Activated CD4-positive, alpha-beta T cell treated with anti-CD3 and anti-CD28 coated beads for 48 hours (primary cell): ENCODE measurements around the gene RPA1.
"Not testable (repeated sequence)": the region's sequence is repeated elsewhere in the genome, so short reads cannot be mapped to it uniquely, and the experiment has no call there.

Experiments
- DNase-seq: peaks from one replicate; pipeline ENCODE4 v3.0.0-alpha.2; 2020

RPA1 gene

GRCh38 chr17:1829592-1830257, at the start of gene RPA1, which contains the start of gene SMYD4:
RPA1 (plus strand) TSS chr17:1830005; CDS start chr17:1830094, 89 bp downstream.
SMYD4 (minus strand) TSS chr17:1829902; CDS start chr17:1827994, 1,908 bp downstream.
- peak; percentile 90 for DNase-seq

DNA sequence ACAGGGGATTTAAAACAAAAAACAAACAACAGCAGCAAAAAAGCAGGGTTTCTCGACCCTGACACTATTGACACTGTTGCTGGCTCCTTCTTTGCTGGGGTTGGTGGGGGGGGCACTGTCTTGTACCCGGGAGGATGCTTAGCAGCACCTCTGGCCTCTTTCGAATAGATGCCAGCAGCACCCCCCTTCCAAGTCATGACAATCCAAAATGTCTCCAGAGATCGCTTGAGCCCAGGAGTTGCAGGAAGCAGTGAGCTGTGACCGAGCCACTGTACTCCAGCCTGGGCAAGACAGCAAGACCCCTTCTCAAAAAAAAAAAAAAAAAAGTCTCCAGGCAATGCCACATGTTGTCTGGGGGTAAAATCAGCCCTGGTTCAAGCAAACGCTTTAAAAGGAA, 47.6 kb upstream of the RPA1 start:
- no peak for DNase-seq

- no peak for DNase-seq
These were observed 46.5 kb upstream of the RPA1 start for GRCh38 chr17:1783271-1783670.

GRCh38 chr17:1783834-1784611, 45.8 kb upstream of the RPA1 start:
- DNase-seq: no peak

- no peak for DNase-seq
These were observed 43.9 kb upstream of the RPA1 start for GRCh38 chr17:1785930-1786329.

DNA sequence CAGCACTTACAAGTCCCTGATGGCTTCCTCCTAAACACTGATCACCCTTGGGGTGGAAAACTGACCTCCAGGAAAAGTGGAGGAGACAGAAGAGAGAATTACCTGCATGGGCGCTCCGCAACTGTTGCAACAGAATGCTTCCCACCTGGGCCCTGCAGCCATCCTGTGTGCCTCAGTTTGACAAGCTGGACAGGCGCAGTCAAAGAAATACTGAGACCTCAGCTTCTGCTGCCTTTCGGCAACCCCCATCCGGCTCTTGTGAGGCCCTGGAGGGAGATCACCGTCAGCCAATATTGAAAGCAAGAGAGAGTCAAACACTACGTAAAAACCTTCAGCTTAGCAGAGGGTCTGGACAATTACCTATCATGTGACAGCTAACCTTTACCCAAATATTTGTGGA, 43.1 kb upstream of the RPA1 start:
- no peak for DNase-seq

- DNase-seq: no peak
These were observed 42.4 kb upstream of the RPA1 start for GRCh38 chr17:1787301-1787902.

DNA sequence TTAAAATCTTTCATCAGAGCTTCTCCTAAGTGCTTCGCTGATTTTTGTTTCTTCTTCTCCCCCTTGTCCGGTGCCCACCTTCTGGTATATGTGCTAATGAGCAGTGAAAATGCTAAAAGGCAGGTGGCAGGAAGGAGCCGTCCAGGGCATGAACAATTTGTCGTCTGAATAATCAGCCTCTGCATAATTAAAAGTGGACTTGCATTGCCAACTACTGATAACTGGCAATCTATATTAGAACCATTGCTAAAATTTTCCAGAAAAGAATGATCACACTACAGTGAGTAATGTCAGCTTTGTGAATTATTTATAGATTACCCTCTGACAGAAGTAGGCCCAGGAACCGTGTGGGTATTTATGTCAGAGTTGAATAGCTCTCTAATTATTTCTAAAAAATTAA, 39.9 kb upstream of the RPA1 start:
- DNase-seq: no peak

GRCh38 chr17:1792495-1793446, 37.0 kb upstream of the RPA1 start:
- no peak for DNase-seq

DNA sequence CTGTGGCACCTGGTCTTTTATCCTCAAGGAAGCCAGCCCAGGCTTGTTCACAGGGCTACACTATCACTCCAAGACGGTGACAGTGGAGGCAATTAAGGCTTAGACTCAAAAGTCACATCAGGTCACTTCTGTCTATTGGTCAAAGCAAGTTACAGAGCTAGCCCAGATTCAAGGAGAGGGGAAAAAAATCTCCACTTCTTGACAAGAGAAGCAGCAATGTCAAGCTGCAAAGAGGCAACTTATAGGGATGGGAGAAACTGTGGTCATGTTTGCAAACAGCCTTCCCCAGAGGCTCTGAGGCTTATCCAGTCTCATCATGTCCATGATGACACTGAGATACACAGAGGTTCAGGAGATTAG, 36.4 kb upstream of the RPA1 start:
- DNase-seq: no peak

DNA sequence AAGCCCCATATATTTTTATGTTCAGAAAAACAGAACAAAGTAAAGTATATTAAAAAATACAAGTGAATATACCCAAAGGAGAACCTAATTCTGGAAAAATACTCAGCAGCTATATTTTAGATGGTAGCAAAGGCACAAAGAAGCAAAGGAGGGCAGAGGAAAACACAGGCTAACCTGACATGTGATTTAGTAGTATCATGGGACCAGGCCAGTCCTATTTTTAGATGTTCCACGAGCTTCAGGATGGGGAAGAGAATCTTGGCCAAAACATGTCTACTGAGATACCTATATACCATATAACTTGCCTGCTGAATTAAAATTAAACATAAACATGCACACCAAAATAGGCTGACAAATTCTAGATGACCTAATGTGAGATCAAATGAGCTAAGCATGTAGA, 33.0 kb upstream of the RPA1 start:
- no peak for DNase-seq

DNA sequence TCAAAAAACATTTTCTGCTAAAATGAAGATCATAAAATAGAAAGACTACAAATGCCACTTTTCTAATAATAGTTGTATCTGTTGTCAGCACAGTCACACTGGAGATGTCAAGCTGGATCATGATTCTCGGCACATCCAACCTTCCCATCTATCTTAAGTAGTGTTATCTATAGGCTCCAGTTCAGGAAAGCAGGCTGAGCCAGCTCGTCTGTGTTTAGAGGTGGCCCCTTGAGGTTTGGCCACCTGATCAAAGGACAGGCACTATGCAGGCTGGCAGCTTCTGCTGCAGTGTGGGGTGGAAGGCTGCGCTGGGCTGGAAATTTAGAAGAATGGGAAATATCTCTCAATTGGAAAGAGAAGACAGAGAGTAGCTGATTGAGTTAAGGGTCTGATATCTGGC, 32.5 kb upstream of the RPA1 start:
- no peak for DNase-seq

DNA sequence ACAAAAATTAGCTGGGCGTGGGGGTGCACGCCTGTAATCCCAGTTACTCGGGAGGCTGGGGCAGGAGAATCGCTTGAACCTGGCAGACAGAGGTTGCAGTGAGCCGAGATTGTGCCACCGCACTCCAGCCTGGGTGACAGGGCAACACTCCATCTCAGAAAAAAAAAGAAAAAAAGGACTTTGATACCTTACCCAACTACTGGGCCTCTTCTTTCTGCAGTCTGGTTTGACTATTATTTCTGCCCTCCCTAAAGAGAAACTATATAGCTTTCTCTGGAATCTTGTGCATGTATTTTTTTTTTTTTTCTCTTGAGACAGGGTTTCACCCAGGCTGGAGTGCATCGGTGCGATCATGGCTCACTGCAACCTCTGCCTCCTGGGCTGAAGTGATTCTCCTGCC, 32.0 kb upstream of the RPA1 start:
- DNase-seq: not testable (repeated sequence)

GRCh38 chr17:1800240-1800639, 29.6 kb upstream of the RPA1 start:
- no peak for DNase-seq

DNA sequence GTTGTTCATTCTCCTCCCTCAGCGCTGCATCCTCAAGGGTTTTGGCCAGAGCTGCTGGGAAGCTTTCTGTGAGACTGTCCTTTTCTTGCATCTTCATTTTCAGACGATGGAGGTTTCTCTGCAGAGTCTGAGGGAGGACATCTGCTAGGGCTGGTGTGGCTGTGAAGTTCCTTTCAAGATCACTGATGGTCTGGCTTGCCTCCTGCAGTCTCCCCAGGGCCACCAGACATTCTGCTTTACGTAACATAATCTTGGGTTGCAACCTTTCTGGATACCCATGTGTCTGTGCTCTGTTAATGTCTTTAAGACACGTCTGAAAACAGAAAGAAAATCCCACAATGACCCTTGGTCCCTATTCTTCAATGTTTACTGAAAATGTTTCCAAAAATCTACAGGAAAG, 29.1 kb upstream of the RPA1 start:
- no peak for DNase-seq

GRCh38 chr17:1802429-1802828, 27.4 kb upstream of the RPA1 start:
- no peak for DNase-seq

GRCh38 chr17:1803280-1803679, 26.5 kb upstream of the RPA1 start:
- no peak for DNase-seq

- no peak for DNase-seq
These were observed 21.9 kb upstream of the RPA1 start for GRCh38 chr17:1807890-1808289.

- no peak for DNase-seq
These were observed 21.2 kb upstream of the RPA1 start for GRCh38 chr17:1808644-1809043.

DNA sequence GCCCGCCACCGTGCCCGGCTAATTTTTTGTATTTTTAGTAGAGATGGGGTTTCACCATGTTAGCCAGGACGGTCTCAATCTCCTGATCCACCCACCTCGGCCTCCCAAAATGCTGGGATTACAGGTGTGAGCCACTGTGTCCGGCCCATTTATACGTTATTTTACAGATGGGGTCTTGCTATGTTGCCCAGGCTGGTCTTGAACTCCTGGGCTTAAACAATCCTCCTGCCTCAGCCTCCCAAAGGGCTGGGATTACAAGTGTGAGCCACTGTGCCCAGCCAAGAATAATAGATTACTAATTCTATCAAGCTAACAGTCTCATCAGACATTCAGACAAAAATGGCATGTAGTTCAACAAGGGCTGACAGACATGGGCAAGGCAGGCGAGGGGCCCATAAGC, 20.0 kb upstream of the RPA1 start:
- DNase-seq: not testable (repeated sequence)

GRCh38 chr17:1810450-1811103, 19.2 kb upstream of the RPA1 start:
- no peak for DNase-seq

- no peak for DNase-seq
These were observed 16.7 kb upstream of the RPA1 start for GRCh38 chr17:1813088-1813487.
